ENCODE results near the gene PTPRT.

GRCh38 chr20:42646250-42646649, 543.5 kb downstream of the PTPRT start:
- no peak for TF ChIP-seq CTCF (IDR thresholded peaks at IDR 0.05)
- no peak for TF ChIP-seq POLR2A (IDR thresholded peaks at IDR 0.05)

All from uterus (tissue), 2 donors.